Testis (tissue), 2 donors: ENCODE results near the gene MAPKAP1.

ENCODE experiments used
- CTCF ChIP-seq, 3 experiments: fragments of 450-650 bp in 2 of 3; fragments of 200-600 bp in 1 of 3; sonication (generic) in 1 of 3; IDR thresholded peaks; one replicate each; pipeline ENCODE4 v1.5.1; 2016 to 2019; ENCODE audit warnings: antibody characterized with exemption in 3 of 3, mild to moderate bottlenecking in 2 of 3, moderate library complexity in 1 of 3
- POLR2A ChIP-seq: fragments of 450-650 bp; IDR thresholded peaks from one replicate; pipeline ENCODE4 v1.6.1; 2017; ENCODE audit warnings: antibody characterized with exemption, mild to moderate bottlenecking, moderate library complexity

GRCh38 chr9:125646217-125646616, 60.8 kb downstream of the MAPKAP1 start:
- TF ChIP-seq POLR2A (no peak), CTCF (IDR thresholded peaks at IDR 0.05) (no peak)
